ENCODE measurements around the gene PHETA1. TPM values are rescaled to one million over a fixed set of nuclear protein-coding genes. Genes with fewer than 3 reads are reported as not detected.

The PHETA1 gene
- total RNA-seq, 4 donors from 2014 or later: 5.5 to 14.6 (median 8.9) TPM

DNA sequence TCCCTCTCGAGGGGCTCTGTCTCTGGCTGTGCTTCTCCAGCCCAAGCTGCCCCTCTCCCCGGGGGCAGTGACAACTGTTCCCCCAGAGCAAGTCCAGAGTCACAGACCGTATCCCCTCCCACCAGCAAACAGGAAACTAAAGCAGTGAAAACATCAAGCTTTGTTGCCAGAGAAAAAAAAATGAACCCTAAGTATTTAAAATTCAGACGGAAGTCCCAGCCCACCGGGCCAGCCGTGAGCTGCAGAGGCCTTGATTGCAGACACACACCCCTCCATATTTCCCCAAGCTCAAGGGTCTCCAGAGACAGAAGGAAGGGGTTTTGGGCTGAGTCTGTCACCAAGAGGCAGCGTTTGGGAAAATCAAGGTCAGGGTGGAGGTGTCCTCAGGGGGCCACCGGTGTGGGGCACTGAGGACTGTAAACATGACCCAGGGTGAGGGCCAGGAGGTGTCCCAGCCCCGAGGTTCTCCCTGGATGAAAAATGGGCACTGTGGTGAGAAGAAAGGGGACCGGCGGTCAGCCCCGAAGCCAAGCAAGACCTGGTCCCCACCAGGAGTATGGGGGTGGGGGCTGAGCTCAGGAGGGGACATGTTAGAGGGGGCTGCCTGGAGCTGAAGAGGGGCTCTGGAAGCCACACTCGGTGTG is 7.7 kb downstream of the PHETA1 start:
- TF ChIP-seq, protein P1, sequence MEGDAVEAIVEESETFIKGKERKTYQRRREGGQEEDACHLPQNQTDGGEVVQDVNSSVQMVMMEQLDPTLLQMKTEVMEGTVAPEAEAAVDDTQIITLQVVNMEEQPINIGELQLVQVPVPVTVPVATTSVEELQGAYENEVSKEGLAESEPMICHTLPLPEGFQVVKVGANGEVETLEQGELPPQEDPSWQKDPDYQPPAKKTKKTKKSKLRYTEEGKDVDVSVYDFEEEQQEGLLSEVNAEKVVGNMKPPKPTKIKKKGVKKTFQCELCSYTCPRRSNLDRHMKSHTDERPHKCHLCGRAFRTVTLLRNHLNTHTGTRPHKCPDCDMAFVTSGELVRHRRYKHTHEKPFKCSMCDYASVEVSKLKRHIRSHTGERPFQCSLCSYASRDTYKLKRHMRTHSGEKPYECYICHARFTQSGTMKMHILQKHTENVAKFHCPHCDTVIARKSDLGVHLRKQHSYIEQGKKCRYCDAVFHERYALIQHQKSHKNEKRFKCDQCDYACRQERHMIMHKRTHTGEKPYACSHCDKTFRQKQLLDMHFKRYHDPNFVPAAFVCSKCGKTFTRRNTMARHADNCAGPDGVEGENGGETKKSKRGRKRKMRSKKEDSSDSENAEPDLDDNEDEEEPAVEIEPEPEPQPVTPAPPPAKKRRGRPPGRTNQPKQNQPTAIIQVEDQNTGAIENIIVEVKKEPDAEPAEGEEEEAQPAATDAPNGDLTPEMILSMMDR (IDR thresholded peaks at IDR 0.05): no peak
- DNase-seq (ENCODE audit: low spot score) (no peak), ATAC-seq (ENCODE audit: low FRiP score) (no peak)

DNA sequence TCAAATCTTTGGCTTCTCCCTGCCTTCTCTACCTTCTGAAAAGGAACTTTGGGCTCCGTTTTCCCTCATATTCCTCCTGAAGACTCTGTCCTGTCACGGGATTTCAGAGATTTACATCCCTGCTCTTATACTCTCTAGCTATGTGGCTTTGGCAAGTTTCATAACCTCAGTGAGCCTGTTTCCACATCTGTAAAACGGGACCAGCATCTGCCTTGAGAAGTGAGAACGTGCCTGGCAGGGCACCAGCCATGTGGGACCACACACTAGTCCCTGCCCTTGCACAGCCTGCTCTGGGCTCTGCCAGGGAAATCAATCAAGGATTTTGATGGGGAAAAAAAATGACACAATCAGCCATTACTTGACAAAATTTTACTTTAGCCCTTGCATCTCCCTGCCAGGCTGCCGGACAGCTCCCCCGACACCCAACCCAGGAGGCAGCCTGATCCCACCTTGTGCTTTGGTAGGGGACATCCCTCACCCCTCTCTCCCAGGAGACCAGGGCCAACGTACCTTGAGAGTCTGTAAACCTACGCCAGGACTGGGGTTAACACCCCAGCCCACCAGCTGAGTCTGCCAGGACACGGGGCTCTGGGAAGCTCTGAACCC is 8.5 kb downstream of the PHETA1 start:
- ATAC-seq (ENCODE audit: low FRiP score) (no peak), DNase-seq (ENCODE audit: low spot score) (no peak)
- TF ChIP-seq, protein P1 (IDR thresholded peaks at IDR 0.05): no peak

DNA sequence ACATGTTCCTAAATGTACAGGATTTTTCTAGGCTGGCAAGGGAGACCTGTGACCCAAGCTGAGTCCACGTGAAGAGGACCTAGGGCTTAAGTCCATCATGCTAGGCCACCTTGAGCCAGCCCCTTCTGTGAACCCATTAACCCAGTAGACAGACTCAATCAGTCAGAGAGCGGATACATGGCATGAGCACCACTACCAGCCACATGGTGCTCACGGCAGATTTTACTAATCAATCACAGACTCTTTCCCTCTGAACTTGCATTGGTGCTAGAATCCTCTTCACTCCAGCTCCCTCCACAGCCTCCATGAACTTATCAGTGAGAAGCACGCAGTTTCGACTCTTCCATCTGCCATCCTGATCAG is 9.0 kb downstream of the PHETA1 start:
- DNase-seq (ENCODE audit: low spot score): no peak
- TF ChIP-seq, protein P1 (IDR thresholded peaks at IDR 0.05): no peak
- ATAC-seq (ENCODE audit: low FRiP score): no peak

DNA sequence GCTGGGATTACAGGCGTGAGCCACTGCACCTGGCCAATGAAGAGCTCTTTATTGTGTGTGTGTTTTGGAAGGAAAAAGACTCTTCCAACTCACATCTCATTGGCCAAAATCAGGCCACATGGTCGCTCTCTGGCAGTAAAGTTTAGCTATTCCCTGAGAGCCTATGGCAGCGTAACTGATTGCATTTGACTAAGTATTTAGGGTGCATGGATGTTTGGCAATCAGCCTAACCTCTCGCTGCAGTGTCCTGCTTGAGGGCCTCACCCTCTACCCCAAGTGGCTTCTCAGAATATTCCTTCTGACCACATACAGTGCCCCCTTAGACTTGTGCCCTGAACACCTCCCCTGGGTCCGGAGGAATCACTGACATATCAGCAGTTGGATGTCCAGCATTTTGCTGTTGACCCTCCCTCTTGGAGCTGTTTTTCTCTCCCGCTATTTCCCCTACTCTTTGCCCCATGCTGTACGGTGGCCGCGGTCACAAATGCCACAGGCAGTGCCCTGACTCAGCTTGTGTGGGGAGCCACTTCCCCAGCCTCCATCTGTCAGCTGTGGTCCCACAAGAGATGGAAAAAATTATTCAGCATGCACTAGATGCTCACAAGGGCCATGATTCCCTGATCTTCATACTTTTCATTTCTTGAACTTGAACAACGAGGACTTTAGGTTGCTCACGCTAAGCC is 9.5 kb downstream of the PHETA1 start:
- TF ChIP-seq, protein P1 (IDR thresholded peaks at IDR 0.05): no peak
- ATAC-seq (ENCODE audit: low FRiP score) (no peak), DNase-seq (ENCODE audit: low spot score) (no peak)

DNA sequence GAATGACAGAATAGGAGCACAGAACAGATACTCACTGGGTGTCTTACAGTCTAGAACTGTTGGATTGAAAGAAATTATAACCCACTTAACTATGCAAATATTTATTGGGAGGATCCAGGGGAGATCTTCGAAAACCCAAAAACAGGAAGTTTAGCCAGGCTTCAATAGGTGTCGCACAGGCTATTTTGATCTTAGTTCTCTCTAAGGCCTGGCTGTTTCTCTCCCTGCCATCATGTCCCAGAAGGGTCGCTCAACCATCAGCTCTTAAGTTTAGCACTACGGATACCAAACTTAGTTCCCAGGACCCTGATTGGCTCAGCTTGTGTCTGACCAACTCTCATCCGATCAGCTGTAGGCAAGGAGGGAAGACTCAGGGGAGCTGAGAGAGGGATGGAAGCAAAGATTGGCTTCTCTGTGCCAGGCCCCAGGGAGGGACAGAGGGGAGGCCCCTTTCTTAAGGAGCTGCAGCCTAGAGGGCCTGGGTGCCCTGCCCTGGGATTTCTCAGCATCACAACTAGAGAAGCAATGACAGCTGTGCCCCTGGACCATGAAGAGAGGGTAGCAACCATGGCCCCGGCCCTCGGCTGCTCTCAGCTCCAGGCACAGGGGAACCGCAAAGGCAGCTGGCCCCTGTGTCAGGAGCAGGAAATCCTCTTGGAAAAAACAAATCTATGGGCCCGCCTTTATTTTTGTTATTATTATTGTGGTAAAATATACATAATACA is 13.5 kb downstream of the PHETA1 start:
- DNase-seq (ENCODE audit: low spot score) (no peak), ATAC-seq (ENCODE audit: low FRiP score) (no peak)
- TF ChIP-seq, protein P1 (IDR thresholded peaks at IDR 0.05): no peak

DNA sequence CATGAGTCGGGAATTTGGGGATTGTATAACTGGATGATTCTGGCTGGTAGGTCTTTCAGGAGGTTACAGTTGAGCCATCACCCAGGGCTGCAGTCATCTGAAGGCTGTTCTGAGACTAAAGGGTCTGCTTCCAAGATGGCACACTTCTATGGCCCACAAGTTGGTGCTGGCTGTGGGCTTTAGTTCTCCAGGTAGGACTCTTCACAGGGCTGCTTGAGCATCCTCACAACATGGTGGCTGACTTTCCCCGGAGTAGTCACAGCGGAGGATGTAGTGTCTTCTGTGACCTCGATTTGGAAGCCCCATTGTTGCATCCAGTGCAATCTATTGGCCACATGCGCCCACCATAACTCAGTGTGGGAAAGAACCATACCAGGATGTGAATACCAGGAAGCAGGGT is 14.4 kb downstream of the PHETA1 start:
- TF ChIP-seq, protein P1 (IDR thresholded peaks at IDR 0.05): no peak
- no peak for DNase-seq (ENCODE audit: low spot score)
- no peak for ATAC-seq (ENCODE audit: low FRiP score)

Data from omental fat pad (tissue), 4 donors.